Endothelial cell of umbilical vein (primary cell): Measurements from ENCODE around the gene PFKL. TPM values are rescaled to one million over a fixed set of nuclear protein-coding genes. Genes with fewer than 3 reads are reported as not detected.
A peak's percentile ranks its signal among the peaks of the same experiment; 100 is the strongest.

ENCODE experiments used
- BruUV-seq: library from RNA; stranded (reverse); fragments of 400-500 nt; replicated peaks from 2 replicates; lab custom pipeline; 2021; lab: Mats Ljungman, UMichigan
- CTCF ChIA-PET: fragments of 300-600, 350-600 bp; sonication (Branson Sonifier 250); formaldehyde crosslinking; loops from one replicate; lab custom pipeline; 2021; ENCODE audit warnings: antibody characterized with exemption, inconsistent platforms; lab: Charles Lee
- POLR2A ChIA-PET: fragments of 300-600, 350-600 bp; sonication (Branson Sonifier 250); formaldehyde crosslinking; loops from one replicate; lab custom pipeline; 2021; ENCODE audit warnings: antibody characterized with exemption, inconsistent platforms; lab: Charles Lee
- DNase-seq: peaks from one replicate; pipeline ENCODE4 v3.0.0-alpha.2; 2011; ENCODE audit warnings: low read depth, low spot score
- FAIRE-seq: peaks from 2 replicates; lab custom pipeline; 2011; peaks lifted over from hg19 to GRCh38; lab: Jason Lieb, UNC
- H2AFZ ChIP-seq: 2 replicates; pipeline ENCODE4 v1.6.0; 2012; ENCODE audit warnings: low read depth, low read length, control low read depth, inconsistent platforms
- H3K27ac ChIP-seq: 2 replicates; pipeline ENCODE4 v1.5.1; 2011; ENCODE audit warnings: low read depth, mild to moderate bottlenecking, control low read depth, low read length, moderate library complexity; ENCODE audit not compliant: insufficient read depth
- H3K27me3 ChIP-seq, 2 experiments: 2 replicates each; pipeline versions ENCODE4 v1.6.0 to v1.6.1; 2011; ENCODE audit warnings: low read length in 2 of 2, mixed read lengths in 1 of 2; ENCODE audit not compliant: control insufficient read depth in 2 of 2, insufficient read depth in 2 of 2
- H3K36me3 ChIP-seq, 2 experiments: 2 replicates in 1 of 2; 3 replicates in 1 of 2; pipeline ENCODE4 v1.5.1; 2011; ENCODE audit warnings: low read length in 2 of 2, mild to moderate bottlenecking in 1 of 2, moderate library complexity in 1 of 2; ENCODE audit not compliant: control insufficient read depth in 2 of 2, insufficient read depth in 2 of 2; ENCODE audit errors: extremely low read depth in 1 of 2
- H3K4me1 ChIP-seq: 3 replicates; pipeline ENCODE4 v1.5.1; 2011; ENCODE audit warnings: mild to moderate bottlenecking, low read length; ENCODE audit not compliant: control insufficient read depth, insufficient read depth; ENCODE audit errors: extremely low read depth
- H3K4me2 ChIP-seq: 2 replicates; pipeline ENCODE4 v1.6.1; 2011; ENCODE audit warnings: low read length, control low read depth, mixed read lengths; ENCODE audit not compliant: insufficient read depth
- H3K4me3 ChIP-seq, 3 experiments: fragments of 200-600 bp in 1 of 3; sonication (generic), shearing (Covaris generic) in 1 of 3; replicated peaks in 1 of 3; 2 replicates each; pipeline ENCODE4 v1.5.1; 2011 to 2016; ENCODE audit warnings: control low read depth in 3 of 3, low read length in 3 of 3, mild to moderate bottlenecking in 2 of 3, inconsistent platforms in 1 of 3, low read depth in 1 of 3, moderate library complexity in 1 of 3; ENCODE audit not compliant: insufficient read depth in 1 of 3
- H3K79me2 ChIP-seq: 2 replicates; pipeline ENCODE4 v1.6.0; 2012; ENCODE audit warnings: low read length, inconsistent platforms; ENCODE audit not compliant: control insufficient read depth, insufficient read depth
- H3K9ac ChIP-seq: replicated peaks from 2 replicates; pipeline ENCODE3; 2011; ENCODE audit warnings: low read length, control low read depth; ENCODE audit not compliant: insufficient read depth; ENCODE audit errors: extremely low read depth
- H3K9me1 ChIP-seq: replicated peaks from 3 replicates; pipeline ENCODE4 v1.6.0; 2011; ENCODE audit warnings: mild to moderate bottlenecking, low read length; ENCODE audit not compliant: control insufficient read depth, insufficient read depth; ENCODE audit errors: extremely low read depth
- H3K9me3 ChIP-seq: replicated peaks from 2 replicates; pipeline ENCODE4 v1.5.1; 2012; ENCODE audit warnings: low read length, inconsistent platforms; ENCODE audit not compliant: control insufficient read depth, insufficient read depth
- H4K20me1 ChIP-seq: replicated peaks from 2 replicates; pipeline ENCODE3; 2011; ENCODE audit warnings: mild to moderate bottlenecking, low read length; ENCODE audit not compliant: control insufficient read depth, insufficient read depth; ENCODE audit errors: extremely low read depth
- CTCF ChIP-seq, 2 donors: IDR thresholded peaks; 1 replicate in 1 of 2; 2 replicates in 1 of 2; pipeline ENCODE4 v1.5.1; 2011; ENCODE audit warnings: low read length in 2 of 2, mild to moderate bottlenecking in 2 of 2, moderate library complexity in 2 of 2, control low read depth in 1 of 2, inconsistent platforms in 1 of 2, low read depth in 1 of 2; ENCODE audit not compliant: insufficient read depth in 1 of 2; ENCODE audit errors: extremely low read depth in 1 of 2
- EZH2 ChIP-seq: IDR thresholded peaks from 2 replicates; pipeline ENCODE4 v1.6.1; 2012; ENCODE audit warnings: borderline replicate concordance, low read depth, mild to moderate bottlenecking, moderate library complexity, low read length, inconsistent platforms; ENCODE audit not compliant: severe bottlenecking
- FOS ChIP-seq: IDR thresholded peaks from 2 replicates; pipeline ENCODE4 v1.6.1; 2011; ENCODE audit warnings: mild to moderate bottlenecking, low read length, moderate library complexity, borderline replicate concordance; ENCODE audit not compliant: insufficient read depth
- GATA2 ChIP-seq: IDR thresholded peaks from 2 replicates; pipeline ENCODE4 v1.7.0; 2011; ENCODE audit warnings: low read depth, mild to moderate bottlenecking, moderate library complexity, mixed read lengths, low read length; ENCODE audit not compliant: insufficient read length, insufficient read depth
- JUN ChIP-seq: IDR thresholded peaks from 2 replicates; pipeline ENCODE4 v1.6.1; 2011; ENCODE audit warnings: borderline replicate concordance, low read depth; ENCODE audit not compliant: insufficient read length, insufficient read depth
- MAX ChIP-seq: IDR thresholded peaks from 2 replicates; pipeline ENCODE4 v1.6.1; 2011; ENCODE audit not compliant: insufficient read depth, insufficient read length
- MYC ChIP-seq: IDR thresholded peaks from one replicate; pipeline ENCODE4 v1.6.1; 2011; ENCODE audit warnings: mild to moderate bottlenecking, low read depth, low read length
- POLR2A ChIP-seq: IDR thresholded peaks from 2 replicates; pipeline ENCODE4 v1.6.1; 2012; ENCODE audit warnings: low read depth, mild to moderate bottlenecking, control low read depth, low read length
- POLR2AphosphoS5 ChIP-seq: IDR thresholded peaks from 2 replicates; pipeline ENCODE4 v1.6.1; 2012; ENCODE audit warnings: low read depth, mild to moderate bottlenecking, control low read depth, low read length, moderate library complexity; ENCODE audit not compliant: insufficient read depth
- dilution Hi-C: fragments of 300-500 bp; cut with MboI; formaldehyde crosslinking; loops from one replicate; pipeline ENCODE4 v1.15.0; 2019; ENCODE audit warnings: low sequenced_read_pairs; ENCODE audit not compliant: extremely low pct_ligation_motif_present
- intact Hi-C: fragments of 100-400 bp; cut with micrococcal nuclease; formaldehyde crosslinking; loops from one replicate; pipeline ENCODE4 v1.10.0; 2022
- polyA plus RNA-seq, 4 experiments: library from polyadenylated mRNA; depleted of rRNA in 3 of 4; stranded (reverse) in 3 of 4; unstranded in 1 of 4; fragments of >200 nt; gene quantifications; 2 replicates each; pipeline versions ENCODE4 v1.2.1 to v1.2.3, GENCODE V29; 2011 to 2012; ENCODE audit warnings: missing spikeins in 1 of 4
- total RNA-seq: library from RNA; stranded (reverse); gene quantifications from 2 replicates; pipeline ENCODE4 v1.2.3, GENCODE V29; 2021

Gene PFKL
- total and polyA plus RNA-seq, 2 donors (not counting 3 experiments of a cell fraction or from before 2014, with no cell fraction given) = 137 to 154 TPM

- H3K9me1 ChIP-seq = no peaks in the 10 kb centered on the region
- intact Hi-C loops = no loop called here
- H3K4me1 ChIP-seq = no peaks in the 10 kb centered on the region
- H2AFZ ChIP-seq = peak within 1 kb of the TSS; percentile 81
- no TSS peak for BruUV-seq
- H3K9me3 ChIP-seq = no peaks in the 10 kb centered on the region
- no peaks in the 10 kb centered on the region for H4K20me1 ChIP-seq
- CTCF ChIA-PET = interaction anchor here (1.1 kb wide), 1 partner anchor 19 kb away, joined by 4 read pairs; no protein-coding TSS in a partner anchor
- FAIRE-seq (peak; percentile 62), DNase-seq (no peak)
- TF ChIP-seq MAX (no peak), EZH2 (no peak), GATA2 (no peak), POLR2AphosphoS5 (no peak), CTCF (IDR thresholded peaks at IDR 0.05; ENCODE audit: extremely low read depth in 1 of 2, insufficient read depth in 1 of 2, low read depth in 1 of 2, low read length in 2 of 2) (no peak), POLR2A (no peak), JUN (no peak), FOS (no peak), MYC (no peak)
- no peak within 1 kb of the TSS for H3K27ac ChIP-seq
- no peak within 1 kb of the TSS for H3K4me3 ChIP-seq
- POLR2A ChIA-PET = no interaction called here
- peaks cover 0 to 3% of the 10 kb centered on the region in 2 experiments for H3K27me3 ChIP-seq
- no peak within 1 kb of the TSS for H3K9ac ChIP-seq
- no peak within 1 kb of the TSS for H3K4me2 ChIP-seq
- dilution Hi-C loops = no loop called here
- H3K79me2 ChIP-seq = no peaks in the 10 kb centered on the region
- H3K36me3 ChIP-seq = no peaks in the 10 kb centered on the region
Measured at GRCh38 chr21:44285138-44285992, 14.5 kb upstream of the PFKL start, which contains the start of gene AIRE. TSS of gene AIRE (plus strand) at chr21:44285876. CDS start at chr21:44286007, 131 bp downstream.
